GM19468 (cell line): ENCODE measurements around the gene MAP2K4.
A peak's percentile ranks its signal among the peaks of the same experiment; 100 is the strongest.
"Not testable (repeated sequence)": the region's sequence is repeated elsewhere in the genome, so short reads cannot be mapped to it uniquely, and the experiment has no call there.

ENCODE experiments used
- ATAC-seq: cut with Tn5 transposase; IDR thresholded peaks from one replicate; pipeline ENCODE4 v1.9.1; 2021; ENCODE audit warnings: mild to moderate bottlenecking, moderate library complexity, moderate number of reproducible peaks; ENCODE audit not compliant: unreplicated experiment; ENCODE audit errors: extremely low read depth

The MAP2K4 gene

DNA sequence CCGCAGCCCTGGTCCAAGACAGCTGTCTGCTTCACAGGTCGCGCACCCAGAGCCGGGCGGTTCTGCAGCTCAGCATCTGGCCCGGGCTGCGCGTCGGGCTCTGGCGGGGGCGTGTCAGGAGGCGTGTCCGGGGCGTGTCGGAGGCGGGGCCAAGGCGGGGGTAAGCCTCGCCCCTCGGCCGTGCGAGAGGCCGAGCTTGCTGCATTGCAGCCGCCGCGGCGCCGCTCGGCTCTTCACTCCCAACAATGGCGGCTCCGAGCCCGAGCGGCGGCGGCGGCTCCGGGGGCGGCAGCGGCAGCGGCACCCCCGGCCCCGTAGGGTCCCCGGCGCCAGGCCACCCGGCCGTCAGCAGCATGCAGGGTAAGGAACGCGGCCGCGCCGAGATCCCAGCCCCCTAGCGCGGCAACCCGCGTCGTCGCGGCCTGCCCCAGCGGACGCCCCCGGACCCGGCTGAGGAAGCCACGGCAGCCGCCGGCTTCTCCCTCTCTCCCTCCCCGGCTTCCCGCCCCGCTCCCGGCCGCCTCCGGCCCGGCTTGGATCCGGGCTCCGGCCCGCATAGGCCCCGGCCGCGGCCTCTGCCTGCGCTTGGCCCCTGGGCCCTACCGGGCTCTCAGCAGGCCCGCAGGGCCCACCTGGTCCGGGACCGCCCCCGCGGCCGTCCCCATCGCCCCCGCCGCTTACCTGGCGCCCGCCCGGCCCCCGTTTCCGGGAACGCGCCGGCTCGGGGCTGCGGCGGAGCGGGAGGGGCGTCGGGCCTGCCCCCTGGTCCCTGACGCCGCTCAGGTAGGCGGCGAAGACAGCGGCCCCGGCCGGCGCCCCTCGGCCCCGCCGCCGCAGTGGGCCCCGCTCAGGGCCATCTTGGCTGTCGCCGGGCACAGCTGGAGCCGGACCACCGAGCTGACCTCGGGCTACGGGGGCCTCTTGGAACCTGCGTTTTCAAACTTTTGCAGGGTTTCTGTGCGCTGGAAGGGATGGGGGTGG lies at the start of gene MAP2K4:
Gene MAP2K4 (plus strand): TSS at position 236 of the 981 bp plus-strand sequence. CDS start 10 bp downstream, at position 246.
- ATAC-seq: peak; percentile 94

DNA sequence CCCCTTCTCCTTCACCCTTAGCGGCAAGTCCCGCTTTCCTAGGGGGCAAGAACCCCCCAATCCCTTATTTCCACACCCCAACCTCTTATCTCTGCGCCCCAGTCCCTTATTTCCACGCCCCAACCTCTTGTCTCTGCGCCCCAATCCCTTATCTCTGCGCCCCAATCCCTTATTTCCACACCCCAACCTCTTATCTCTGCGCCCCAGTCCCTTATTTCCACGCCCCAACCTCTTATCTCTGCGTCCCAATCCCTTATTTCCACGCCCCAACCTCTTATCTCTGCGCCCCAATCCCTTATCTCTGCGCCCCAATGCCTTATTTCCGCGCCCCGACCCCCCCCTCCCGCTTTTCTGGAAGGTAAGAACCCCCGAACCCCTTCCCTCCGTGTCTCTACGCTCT lies 47.9 kb upstream of the MAP2K4 start:
- not testable (repeated sequence) for ATAC-seq

DNA sequence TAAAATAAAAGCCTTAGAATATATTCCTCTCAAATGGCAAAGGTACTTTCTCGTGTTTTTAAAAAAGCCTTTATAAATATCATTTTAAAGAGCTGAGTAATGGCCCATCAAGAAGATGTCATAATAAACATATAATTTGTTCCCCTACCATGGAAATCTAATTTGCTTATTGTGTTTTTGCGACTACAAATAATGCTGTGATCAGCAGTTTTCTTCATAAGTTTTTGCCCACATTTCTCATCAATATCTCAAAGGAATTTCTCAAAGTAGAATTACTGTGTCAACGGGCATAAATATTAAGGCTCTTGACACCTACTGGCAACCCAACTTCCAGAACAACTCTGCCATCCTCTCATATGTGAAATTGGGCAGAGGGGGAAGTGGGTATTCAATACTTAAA lies 40.9 kb upstream of the MAP2K4 start:
- no peak for ATAC-seq

DNA sequence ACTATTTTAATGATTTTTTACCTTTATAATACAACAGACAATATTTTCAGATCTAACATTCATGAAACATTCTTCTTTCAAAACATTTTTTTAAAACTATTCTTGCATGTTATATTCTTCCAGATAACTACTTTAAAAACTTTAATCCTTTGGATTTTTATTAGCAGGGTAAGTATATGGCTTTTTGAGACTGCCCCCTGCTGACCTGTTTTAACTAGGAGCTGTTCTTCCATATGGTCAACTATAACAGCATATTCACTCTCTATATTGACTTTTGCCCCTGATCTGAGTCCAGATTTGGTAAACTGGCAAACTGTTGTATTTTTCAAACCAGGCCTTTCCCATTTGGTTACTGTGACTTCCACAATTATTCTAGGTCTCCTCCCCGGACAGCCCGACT lies 39.9 kb upstream of the MAP2K4 start:
- no peak for ATAC-seq

DNA sequence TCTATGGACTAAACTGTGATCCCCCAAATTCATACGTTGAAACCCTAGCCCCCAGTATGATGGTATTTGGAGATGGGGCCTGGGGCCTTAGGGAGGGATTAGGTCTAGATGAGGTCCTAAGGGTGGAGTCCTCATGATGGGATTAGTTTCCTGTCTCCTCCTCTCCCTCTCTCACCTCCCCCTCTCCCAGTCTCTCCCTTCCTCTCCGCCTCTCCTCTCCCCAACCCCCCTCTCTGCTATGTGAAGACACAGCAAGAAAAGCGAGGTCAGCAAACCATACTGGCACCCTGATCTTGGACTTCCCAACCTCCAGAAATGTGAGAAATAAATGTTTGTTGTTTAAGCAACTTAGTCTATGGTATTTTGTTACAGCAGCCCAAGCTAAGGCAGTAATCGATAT lies 38.8 kb upstream of the MAP2K4 start:
- ATAC-seq: no peak

DNA sequence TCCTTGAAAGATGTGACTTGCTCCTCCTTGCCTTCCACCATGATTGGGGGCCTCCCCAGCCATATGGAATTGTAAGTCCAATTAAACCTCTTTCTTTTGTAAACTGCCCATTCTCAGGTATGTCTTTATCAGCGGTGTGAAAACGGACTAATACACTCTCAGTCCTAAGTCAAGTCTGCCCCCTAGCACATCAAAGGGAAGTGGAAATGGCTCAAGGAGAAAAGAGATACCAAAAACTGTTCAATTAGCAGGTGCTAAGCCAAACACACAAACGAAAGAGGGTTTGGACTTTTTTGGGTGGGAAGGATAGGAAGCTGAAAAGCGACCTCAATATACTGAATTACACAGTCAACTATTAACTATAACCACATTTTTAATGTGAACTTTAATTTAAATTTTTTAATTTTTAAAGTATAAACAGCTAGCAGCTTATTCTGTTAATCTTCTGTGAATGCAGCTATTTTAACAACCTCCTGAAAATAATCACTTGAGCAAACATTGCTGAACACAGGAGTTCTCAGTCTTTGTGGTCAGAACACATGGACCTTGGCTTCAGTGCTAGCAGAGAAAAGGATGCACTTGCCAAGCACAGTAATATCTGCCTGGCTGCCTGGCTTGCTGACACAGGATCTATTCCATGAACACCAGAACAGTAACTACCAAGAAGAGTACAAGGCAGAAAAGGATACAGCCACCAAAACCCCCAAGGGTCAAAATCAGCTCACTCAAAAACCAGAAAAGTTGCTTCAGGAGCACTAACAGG lies 34.3 kb upstream of the MAP2K4 start:
- ATAC-seq: no peak

DNA sequence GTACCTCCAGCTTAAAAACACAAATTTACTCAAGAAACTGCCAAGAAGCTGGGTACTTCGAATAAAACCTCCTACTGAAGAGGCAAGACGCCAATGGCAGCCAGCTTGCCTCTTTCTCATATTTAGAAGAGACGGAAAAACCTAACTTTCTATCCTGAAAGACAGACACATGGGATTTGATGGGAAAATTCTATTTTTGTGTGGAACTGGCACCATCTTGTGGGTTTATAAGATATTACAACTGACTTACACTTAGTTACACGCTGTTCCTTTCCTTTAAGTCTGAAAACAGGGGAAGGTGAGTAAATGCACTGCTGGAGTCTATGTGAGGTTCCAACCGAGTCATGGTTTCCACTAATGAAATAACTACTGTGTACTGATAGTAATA lies 33.7 kb upstream of the MAP2K4 start:
- no peak for ATAC-seq

DNA sequence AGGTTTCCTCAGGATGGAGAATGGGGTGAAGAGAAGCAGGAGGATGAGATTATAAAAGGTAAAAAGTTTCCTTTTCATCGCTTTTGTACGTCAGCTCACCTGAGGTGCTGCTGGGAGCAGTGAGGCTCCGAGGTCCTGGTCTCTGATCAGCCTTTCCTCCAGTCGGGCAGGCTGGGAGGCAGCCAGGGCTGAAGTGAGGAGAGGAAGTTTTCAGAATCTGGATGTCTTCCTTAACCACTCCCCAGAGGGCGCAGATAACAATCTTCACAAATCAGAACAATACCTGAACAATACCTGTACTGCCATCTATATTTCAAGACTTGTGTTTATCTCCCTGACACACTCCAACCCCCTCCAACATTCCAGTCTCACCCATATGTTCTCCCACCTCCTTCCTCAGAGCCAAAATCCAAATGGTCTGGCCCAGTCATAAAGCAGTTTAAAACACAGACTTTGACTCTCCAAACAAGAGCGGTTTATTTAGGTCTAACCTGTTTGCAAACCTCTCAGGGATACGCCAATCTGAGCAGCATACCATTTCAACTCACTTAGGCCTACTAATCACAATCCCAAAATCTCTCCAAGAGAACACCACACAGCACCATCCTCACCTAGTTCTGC lies 30.2 kb upstream of the MAP2K4 start:
- ATAC-seq: no peak

DNA sequence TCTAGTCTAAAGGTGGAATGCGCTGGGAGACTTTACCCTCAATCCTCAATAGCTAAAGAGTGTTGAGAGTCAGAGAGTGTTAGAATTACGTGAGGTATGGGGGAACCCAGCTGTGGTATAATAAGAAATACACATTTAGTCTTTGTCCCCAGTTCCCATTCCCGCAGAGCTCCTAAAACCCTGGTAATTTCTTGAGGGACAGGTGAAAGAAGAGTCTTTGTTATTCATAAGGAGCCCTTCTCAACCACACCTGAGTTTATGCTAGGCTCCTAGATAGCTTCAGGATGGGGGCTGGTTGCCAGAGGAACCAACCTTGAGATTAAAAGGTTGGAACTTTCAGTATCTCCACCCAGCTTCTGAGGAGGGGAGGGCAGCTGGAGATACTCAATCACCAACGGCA lies 29.2 kb upstream of the MAP2K4 start:
- ATAC-seq: no peak

DNA sequence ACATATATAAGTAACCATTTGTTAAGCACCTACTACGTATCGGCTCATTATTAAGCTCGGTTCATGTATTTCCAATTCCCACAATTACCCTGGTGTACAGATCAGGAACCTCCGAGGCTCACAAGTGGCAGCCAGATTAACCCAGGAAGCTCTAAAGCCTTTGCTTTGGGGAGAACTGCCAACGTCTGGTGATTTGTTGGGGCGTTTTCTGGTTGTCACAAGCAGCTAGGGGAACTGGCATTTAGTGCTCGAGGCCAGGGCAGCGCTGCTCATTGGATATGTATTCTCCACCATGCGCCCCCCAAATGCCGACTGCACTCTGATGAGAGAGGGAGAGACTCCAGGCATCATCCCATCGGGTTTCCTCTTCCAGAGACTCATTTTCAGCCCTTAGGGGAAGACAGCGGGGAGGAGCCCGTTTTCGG lies 23.9 kb upstream of the MAP2K4 start:
- ATAC-seq: peak; percentile 7

DNA sequence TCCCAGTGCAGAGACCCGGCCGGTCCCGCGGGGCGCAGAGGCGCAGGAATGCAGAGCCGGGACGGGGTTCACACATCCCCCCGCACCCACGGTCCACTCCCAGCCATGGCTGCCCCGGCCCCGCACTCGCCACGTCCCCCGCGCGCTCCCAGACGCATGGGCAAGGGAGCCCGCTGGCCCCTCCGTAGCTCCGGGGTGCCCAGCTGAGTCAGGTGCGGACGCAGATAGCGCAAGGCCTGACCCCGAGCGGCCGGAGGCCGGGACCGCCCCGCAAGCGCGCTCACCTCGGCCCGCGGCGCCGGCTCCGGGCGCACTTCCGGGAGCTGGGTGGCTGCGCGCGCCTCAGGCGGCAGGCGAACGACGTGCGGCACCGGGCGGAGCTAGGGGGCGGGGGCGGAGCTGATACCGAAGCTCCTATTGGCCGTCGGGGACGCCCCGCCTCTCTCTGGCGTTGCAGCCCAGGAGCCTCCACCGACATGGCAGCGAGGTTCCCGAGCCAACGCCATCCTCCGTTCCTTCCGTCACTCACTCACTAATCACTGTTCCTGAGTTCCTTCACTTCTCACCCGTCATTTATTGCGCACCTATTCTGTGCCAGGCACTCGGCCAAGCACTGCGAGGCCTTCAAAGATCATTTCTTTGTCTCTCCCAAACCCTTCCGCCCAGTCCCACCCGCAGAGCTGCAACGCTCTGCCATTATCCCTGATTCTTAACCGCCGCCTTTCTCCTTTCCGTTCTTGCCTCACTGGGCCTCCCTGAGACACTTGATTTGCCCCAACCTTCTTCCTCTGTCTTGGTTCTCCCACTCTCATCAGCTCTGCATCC lies 23.3 kb upstream of the MAP2K4 start, which contains the start of gene ZNF18:
Gene ZNF18 (minus strand): TSS at position 329 of the 825 bp plus-strand sequence. CDS start 4,646 bp downstream, outside the sequence.
- peak; percentile 95 for ATAC-seq

DNA sequence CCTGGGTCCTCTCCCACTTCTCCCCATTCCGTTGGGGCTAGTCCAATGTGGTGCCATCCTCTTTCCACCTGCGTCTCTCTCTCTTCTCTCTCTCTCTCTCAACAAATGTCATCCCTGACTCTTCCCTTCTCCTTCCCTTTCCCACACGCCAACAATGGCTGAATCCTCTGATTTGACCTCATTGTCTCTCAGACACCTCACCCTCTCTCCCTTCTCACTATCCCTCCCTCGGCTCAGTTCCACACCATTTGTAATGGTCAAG lies 22.8 kb upstream of the MAP2K4 start:
- no peak for ATAC-seq

DNA sequence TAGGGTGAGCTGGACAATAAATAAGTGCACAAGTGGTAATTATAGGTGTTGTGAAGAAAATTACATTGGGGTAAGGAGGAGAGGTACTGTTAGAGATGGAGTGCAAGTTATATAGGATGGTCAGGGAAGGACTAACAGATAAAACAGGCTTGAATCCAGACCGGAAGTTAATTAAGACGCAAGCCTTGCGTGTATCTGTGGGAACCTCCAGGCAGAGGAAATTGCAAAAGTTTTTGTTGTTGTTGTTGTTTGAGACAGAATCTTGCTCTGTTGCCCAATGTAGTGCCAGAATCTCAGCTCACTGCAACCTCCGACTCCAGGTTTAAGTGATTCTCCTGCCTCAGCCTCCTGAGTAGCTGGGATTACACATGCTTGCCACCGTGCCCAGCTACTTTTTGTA lies 21.0 kb upstream of the MAP2K4 start:
- ATAC-seq: no peak

DNA sequence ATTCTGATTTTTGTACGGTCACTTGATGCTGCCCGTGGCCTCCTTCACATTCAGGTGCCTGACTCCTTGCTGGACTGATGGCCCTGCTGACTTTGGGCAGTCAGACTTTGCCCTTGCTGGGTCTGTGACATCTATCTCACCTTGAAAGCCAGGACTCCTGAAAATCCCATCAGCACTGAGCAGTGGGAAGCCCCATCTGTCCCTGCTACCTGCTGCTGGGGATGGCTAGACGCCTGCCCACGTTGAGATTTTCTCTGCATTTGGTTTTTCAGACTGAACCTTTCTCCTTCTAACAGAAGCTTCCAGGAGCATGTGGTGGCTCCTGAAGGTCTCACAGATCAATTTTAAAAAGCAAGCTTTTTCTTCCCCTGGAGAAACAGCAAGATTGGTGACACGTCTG lies 13.2 kb upstream of the MAP2K4 start:
- no peak for ATAC-seq

DNA sequence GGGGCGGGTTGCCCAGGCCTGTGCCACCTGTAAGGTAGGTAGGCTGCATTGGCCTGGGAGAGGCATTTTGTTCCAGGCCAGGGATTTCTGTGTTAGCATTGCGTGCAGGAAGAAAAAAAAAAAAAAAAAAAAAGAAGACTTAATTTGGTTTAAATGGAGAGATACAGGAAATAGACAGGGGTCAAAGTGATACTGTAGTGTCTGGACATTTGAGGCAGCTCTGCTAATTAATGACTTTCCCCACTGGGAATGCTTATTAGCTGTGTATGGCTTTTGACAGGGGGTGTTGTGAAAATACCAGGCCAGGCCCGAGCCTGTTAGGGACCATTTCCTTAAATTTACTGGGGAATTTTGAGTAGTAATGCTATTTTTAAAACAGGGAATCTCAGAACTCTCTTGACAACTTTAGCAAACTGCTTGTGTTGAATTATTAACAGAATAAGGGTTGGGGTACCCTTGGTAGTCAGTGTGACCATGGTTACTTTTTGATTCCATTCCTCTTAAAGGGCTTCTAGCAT lies 1.0 kb downstream of the MAP2K4 start:
- ATAC-seq: no peak

DNA sequence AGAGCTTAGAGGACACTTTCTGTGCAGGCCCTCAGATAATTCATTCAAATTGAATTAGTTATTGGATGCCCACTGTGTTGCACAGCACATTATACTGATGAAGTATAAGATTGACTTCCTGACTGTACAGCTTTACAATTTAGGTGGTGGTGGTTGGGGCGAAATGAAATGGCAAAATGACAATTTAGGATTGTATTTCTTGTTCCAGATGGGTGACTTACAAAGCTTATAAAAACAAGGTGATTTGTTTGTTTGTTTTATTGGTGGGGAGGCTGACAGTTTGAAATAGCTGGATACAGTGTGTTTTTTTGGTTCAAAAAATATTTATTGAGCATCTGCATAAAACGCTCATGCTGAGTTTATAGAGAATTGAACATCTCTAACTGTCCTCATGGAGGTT lies 1.6 kb downstream of the MAP2K4 start:
- ATAC-seq: no peak

DNA sequence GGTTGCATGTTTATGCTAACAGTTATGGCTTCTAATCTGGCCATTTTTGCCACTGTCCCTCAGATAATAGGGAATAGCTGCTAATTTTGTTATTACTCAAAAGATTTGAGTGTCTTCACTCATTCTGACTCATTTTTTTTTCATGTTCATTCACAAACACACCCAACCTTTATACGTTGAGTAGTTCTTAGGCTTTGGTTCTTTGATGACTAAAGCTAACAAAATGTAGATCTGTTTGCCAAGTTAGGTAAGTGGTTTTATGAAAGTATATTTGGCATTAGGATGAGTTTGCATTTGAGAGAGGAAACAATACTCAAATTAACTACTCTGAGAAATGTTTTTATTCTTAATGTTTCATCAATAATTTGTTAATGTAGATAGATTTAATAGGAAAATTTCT lies 3.6 kb downstream of the MAP2K4 start:
- no peak for ATAC-seq

DNA sequence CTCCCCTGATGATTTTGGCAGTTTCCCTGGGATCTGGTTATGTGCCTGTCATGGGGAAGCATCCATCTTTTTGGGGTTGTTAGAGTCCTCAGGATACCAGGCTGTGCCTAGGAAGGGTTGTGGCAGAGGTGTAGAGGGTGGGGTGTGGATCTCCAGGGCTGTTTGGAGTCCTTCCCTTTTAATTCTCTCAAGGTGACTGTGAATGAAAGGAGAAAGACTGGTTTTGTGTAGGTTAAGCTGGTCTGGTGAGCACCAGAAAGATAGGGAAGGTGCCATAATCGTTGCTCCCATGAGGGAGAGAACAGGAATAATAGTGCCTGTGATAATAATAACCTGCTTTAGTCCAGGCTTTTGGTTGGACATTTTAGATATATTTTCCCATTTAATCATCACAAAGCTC lies 7.0 kb downstream of the MAP2K4 start:
- no peak for ATAC-seq

DNA sequence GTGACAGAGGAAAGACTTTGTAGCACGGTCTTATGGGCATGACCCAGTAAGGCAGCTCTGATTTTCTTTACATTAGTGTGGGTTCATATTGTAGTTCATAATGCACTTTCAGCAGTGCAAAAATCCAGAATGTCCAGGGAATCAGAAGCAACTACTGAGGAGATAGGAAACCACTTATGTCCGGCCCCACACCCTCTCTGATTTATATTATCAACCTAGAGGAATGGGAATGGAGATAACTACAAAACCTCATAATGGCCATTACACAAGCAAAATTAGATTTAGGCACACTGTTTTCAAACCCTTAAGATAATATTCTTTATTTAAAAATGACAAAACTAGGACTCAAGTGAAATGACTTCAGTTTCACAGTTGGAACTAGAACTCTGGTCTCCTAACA lies 7.9 kb downstream of the MAP2K4 start:
- ATAC-seq: no peak

DNA sequence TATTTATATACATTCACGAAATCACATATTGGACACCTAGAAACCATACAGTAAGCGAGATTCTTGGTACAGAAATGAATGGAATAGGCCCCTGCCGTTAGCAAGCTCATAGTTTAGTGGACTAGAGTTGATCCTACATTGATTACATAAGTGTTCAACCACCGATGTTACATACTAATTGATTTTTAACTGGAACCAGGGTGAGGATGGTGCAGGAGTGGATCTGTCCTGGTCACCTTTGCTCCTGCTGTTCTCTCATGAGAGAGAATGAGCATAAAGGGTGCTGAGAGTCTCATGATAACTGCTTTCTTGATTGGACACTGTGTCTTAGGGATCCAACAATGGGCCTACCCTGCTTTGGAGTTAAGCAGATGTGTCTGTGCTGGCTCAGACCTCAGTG lies 13.9 kb downstream of the MAP2K4 start:
- no peak for ATAC-seq
